Activated CD4-positive, alpha-beta T cell treated with anti-CD3 and anti-CD28 coated beads, Interleukin-2, Interleukin-4, amounts not matched to agents 100 ng/mL and 50 ng/mL, durations not matched to agents 16 hours and 8 hours (primary cell): ENCODE results near the gene OR13J1.
A peak's percentile ranks its signal among the peaks of the same experiment; 100 is the strongest.
"Not testable (repeated sequence)": the region's sequence is repeated elsewhere in the genome, so short reads cannot be mapped to it uniquely, and the experiment has no call there.

Experiments used
- DNase-seq: peaks from one replicate; pipeline ENCODE4 v3.0.0-alpha.2; 2020; ENCODE audit warnings: low spot score

The OR13J1 gene

GRCh38 chr9:35904338-35904737 is 34.1 kb upstream of the OR13J1 start:
- DNase-seq, result no peak

GRCh38 chr9:35903049-35903448 is 32.8 kb upstream of the OR13J1 start:
- DNase-seq, result peak; percentile 60

- no peak for DNase-seq
Observed at GRCh38 chr9:35899021-35899420, 28.8 kb upstream of the OR13J1 start.

GRCh38 chr9:35898337-35898736 is 28.1 kb upstream of the OR13J1 start:
- DNase-seq, result no peak

GRCh38 chr9:35897376-35898099 is 27.3 kb upstream of the OR13J1 start:
- DNase-seq, result not testable (repeated sequence)

- no peak for DNase-seq
Observed at GRCh38 chr9:35896570-35896969, 26.4 kb upstream of the OR13J1 start.

GRCh38 chr9:35892051-35892450 is 21.9 kb upstream of the OR13J1 start:
- no peak for DNase-seq

- DNase-seq, result no peak
Observed at GRCh38 chr9:35891646-35892045, 21.4 kb upstream of the OR13J1 start.

- DNase-seq, result not testable (repeated sequence)
Observed at GRCh38 chr9:35884908-35885307, 14.7 kb upstream of the OR13J1 start.

GRCh38 chr9:35882996-35883395 is 12.8 kb upstream of the OR13J1 start:
- DNase-seq, result no peak

- DNase-seq, result peak; percentile 74
Observed at GRCh38 chr9:35882263-35882848, 12.2 kb upstream of the OR13J1 start.

GRCh38 chr9:35872505-35872904 is 2.3 kb upstream of the OR13J1 start:
- DNase-seq, result no peak

- DNase-seq, result no peak
Observed at GRCh38 chr9:35871545-35871944, 1.3 kb upstream of the OR13J1 start.

GRCh38 chr9:35869621-35870216 is 482 bp downstream of the OR13J1 start:
- no peak for DNase-seq

GRCh38 chr9:35868933-35869332 is 1.3 kb downstream of the OR13J1 start:
- DNase-seq, result no peak

GRCh38 chr9:35867538-35867937 is 2.7 kb downstream of the OR13J1 start:
- no peak for DNase-seq

GRCh38 chr9:35864695-35865255 is 5.4 kb downstream of the OR13J1 start:
- no peak for DNase-seq

- DNase-seq, result no peak
Observed at GRCh38 chr9:35863583-35863982, 6.6 kb downstream of the OR13J1 start.

GRCh38 chr9:35862328-35862727 is 7.9 kb downstream of the OR13J1 start:
- no peak for DNase-seq

- DNase-seq, result no peak
Observed at GRCh38 chr9:35861161-35861897, 8.9 kb downstream of the OR13J1 start.

GRCh38 chr9:35859990-35860339 is 10.2 kb downstream of the OR13J1 start:
- DNase-seq, result no peak

GRCh38 chr9:35859310-35859989 is 10.8 kb downstream of the OR13J1 start:
- no peak for DNase-seq
